Stimulated activated CD4-positive, alpha-beta T cell treated with anti-CD3 and anti-CD28 coated beads, Interleukin-15, amount 100 ng/mL, for 48 hours (primary cell): ENCODE results near the gene RNF166.

Experiments used
- DNase-seq, 2 donors: peaks; one replicate each; pipeline ENCODE4 v3.0.0-alpha.2; 2020; ENCODE audit warnings: low read depth in 2 of 2

Gene RNF166

GRCh38 chr16:88706229-88706964 is at the start of gene RNF166, which contains the start of gene CTU2:
RNF166 (minus strand) TSS chr16:88706408; CDS start chr16:88706325, 83 bp downstream.
CTU2 (plus strand) TSS chr16:88706503; CDS start chr16:88706531, 28 bp downstream.
- peak; percentile 81 to 93 for DNase-seq

GRCh38 chr16:88754912-88755744 is 48.9 kb upstream of the RNF166 start:
- no peak for DNase-seq

DNA sequence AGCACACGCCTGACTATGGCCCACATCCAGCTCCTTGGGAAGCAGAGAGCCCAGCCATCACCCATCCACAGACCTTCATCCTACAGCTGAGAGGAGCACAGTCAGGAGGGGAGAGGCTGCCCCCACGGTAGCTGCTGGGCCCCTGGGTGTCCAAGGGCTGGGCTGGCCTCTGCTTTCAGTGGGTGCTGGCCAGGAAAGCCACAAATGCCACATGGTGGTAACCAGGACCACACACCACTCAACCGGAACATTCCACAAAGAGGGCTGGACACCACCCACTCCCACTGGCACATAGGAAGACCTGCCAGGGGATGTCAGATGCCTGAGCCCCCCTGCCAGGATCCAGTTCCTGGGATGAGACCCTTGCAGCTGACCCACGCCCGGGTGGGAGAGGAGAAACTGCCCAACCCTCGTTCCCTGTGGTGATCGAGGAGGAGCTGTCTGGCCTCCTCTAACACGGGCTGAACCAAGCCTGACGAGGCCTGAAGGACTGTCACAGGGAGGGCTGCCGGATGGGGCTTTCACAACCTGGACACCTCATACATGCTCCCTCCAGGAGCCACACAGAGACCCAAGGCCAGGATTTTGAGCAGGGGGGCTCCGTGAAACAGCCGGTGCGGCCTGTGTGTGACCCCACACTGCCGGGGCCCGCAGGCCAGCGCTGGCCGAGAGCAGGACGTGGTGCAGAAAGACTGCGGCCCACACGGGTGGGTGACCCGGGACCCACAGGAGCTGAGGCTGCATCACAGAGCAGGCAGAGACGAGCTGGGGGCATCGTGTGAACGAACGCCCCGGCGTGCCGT is 48.1 kb upstream of the RNF166 start:
- DNase-seq: no peak

DNA sequence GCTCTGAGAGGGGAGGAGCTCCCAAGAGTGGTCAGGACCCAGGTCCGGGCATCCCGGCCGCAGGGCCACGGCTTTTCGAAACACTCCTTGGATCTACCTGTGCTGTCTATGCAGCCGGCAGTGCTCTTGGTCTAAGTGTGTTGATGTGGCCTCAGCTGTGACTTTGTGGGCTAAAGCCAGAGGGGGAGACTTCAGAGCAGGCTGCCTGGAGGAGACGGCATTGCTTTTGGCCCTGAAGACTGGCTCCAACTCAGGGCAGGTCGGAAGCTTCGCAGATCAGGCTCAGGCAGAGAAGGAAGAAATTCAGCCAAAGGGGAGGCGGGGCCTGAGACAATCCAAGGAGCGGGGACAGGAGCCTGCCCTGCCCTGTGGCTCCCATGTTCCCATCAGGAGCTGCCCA is 47.4 kb upstream of the RNF166 start:
- no peak for DNase-seq

- no peak for DNase-seq
These were observed 47.0 kb upstream of the RNF166 start for GRCh38 chr16:88753191-88753590.

GRCh38 chr16:88752386-88753002 is 46.3 kb upstream of the RNF166 start:
- DNase-seq: no peak

DNA sequence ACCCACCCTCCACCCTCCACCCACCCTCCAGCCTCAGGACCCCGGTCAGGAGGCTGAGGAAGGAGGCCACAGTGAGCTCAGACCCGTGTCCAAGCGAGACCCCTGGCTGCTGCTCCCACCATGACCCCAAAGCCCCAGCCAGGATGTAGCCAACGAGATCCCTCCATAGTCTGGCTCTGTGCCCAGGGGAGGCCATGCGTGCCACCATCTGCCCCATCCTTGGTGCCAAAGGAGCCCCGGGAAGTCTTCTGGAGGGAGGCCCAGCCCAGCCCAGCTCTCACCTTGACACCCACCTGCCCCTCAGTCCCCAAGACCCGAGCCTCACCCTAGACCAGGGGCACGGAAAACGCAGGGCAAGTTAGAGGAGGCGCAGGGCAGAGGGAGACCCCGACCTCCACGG is 44.6 kb upstream of the RNF166 start:
- DNase-seq: no peak

DNA sequence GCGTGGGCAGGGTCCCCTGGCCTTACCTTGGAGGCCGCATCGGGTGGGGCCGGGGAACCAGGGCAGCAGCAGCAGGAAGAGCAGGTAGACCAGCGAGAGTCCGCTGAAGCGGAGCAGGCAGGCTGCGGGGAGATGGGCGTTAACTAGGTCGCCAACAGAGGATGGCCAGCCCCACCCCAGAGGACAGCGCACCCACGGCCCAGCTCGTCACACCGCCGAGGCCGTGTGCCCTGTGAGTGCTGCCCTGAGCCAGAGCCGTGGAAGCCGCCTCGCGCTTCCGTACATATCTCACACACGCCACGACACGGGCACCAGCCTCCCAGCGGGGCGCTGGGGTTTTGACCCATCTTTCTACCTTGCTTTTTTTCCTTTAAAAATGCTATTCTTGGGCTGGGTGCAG is 43.1 kb upstream of the RNF166 start:
- DNase-seq: no peak

- DNase-seq: no peak
These were observed 42.2 kb upstream of the RNF166 start for GRCh38 chr16:88748364-88748763.

DNA sequence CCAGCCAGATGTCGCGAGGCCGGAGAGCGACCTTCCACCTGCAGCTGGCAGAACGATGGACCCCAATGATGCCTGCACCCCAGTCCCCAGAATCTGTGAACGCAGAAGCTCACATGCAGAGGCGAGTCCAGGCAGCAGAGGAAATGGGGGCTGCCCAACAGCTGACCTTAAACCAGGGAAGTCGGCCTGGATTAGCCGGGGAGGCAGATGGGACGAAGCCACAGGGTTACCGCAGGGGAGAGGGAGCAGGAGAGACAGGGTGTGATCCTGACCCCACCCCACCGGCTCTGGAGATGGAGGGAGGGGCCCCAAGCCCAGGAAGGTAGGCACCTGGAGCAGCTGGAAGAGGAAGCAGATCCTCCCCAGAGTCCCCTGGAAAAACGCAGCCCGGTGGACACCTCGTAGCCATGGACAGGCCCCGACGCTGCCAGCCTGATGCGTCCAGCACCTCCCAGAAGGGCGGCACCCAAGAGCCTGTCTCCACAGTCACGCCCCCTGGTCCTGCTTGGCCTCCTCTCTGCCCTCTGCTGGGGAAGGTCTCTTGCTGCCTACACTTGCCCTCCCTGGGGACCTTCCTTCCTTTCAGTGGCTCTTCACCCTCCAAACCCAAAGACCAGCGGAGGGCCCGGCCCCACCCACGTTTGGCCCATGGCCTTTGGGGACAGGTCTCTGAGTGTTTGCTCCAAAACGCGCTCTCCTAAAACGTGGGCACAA is 41.5 kb upstream of the RNF166 start:
- DNase-seq: peak in 1 of 2 donors; percentile 38

DNA sequence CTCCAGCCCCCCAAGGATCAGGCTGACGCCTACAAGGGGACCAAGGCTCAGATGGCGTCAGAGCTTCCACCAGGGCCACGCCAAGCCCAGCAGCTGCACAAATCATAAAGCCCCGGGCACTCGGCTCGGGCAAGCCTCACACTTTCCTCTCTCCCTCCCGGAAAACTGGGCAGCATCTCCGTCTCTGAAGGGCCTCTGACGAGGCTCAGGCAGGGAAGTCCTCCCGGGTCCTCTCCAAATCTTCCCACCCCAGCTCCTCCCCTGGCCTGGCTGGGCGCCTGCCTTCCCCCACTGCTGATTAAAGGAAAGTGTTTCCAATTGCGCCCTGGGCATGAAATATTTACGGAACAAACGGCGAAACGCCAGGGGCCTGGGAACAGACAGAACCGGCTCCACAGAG is 40.3 kb upstream of the RNF166 start:
- DNase-seq: no peak

- DNase-seq: no peak
These were observed 38.6 kb upstream of the RNF166 start for GRCh38 chr16:88744577-88745521.

DNA sequence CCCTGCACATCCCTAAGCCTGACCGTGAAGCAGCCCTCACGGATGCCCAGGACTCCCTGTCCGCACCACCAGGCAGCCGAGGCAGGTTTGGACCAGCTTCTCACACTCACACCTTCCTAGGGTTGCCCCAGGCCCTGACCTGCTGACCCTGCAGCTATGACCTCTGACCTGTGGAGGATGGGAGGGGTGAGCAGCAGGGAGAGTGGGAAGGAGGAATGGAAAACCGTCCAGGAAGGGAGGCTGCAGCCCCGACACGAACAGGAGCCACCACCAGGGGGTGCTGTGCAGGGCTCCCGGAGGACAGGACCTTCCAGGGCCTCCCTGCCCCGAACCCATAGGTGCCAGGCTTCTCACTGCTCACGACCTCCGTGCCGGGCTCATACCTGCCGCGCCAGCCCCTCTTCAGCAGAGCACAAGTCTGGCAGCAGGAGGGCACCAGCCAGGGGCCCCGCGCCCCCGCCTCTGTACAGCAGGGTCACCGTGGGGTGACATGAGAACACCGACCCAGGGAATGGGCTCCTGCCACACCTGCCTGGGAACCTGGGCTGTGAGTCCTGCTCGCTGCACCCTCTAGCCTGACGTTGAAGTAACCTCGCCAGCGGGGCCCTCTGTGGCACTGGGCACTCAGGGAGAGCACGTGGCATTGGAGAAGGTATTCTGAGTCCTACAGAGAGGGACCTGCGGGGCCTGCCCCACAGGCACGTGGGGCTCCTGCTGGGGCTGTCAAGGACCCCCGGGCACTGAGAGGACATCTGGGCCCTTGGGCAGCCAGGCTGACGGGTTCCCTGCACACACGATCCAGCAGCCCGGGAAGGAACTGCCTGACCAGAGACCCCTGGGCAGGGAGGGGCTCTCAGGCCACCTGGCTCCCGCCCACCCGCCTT is 37.7 kb upstream of the RNF166 start:
- DNase-seq: peak; percentile 46 to 57

GRCh38 chr16:88742896-88743605 is 36.8 kb upstream of the RNF166 start:
- DNase-seq: no peak

DNA sequence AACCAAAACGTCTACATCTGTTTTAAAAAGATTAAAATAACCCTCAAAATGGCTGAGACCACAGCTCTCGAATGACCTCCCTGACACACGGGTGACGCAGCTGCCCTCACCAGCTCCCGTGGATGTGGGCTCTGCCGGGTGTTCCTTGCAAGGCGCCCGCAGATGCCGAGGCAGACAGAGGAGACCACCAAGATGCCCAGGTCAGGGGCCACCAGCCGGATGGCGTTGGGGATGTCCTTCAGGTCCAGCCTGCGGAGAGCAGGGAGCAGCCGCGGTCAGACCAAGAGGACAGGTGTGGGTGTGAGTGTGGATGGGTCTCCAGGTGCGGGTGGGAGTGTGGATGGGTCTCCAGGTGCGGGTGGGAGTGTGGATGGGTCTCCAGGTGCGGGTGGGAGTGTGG is 35.2 kb upstream of the RNF166 start:
- DNase-seq: no peak

- DNase-seq: no peak
These were observed 34.5 kb upstream of the RNF166 start for GRCh38 chr16:88740727-88741055.

DNA sequence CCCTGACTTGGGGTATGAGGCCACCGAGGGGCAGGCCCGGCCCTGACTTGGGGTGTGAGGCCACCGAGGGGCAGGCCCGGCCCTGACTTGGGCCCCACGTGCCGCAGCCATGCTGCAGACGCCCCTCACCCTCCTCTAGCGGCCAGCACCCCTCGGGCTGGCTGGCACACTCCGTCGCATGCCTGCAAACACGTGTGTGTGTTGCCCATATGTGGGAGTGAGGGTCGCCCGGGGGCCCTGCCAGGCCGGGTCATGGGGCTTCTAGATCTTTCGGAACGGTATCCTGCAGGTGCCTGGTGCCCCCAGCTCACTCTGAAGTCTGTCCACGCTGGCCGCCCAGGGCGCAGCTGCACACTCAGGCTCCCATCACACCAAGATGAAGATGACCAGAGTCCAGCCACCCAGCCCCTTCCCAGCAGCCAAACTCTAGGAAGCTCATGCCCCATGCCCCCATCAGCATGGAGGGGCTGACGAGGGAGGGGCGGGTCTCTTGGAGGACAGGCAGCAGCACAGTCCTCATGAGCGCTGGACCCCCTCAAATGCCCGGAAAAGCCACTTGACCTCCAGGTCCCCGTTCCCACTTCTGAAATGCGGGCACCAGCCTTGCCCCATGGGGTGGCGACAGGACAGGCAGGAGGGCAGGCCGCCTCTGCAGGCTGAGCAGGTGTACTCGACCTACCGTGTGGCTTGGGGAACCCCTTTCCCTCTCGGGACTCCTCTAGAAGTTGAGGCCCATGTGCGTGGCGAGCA is 33.9 kb upstream of the RNF166 start:
- no peak for DNase-seq
